ENCODE measurements around the gene FBXO21.

Gene FBXO21

DNA sequence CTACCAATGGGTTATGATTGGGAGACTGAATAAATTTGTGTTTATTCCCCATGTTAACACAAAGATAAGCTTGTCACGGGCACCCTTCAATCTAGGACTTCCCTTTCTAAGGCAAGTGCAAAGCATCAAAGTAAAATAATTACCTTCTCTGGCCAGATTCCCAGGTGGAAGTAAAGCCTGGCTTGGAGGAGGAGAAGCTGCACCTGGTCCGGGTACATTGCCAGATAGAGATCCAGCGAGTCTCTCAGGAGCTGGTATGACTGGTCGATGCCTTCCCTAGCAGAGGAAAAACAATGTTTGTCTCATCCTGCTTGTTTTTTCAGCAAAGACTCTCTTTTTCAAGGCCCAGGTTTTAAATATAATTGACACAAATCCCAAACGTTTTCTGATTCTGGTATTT is 24.9 kb downstream of the FBXO21 start:
- DNase-seq (ENCODE audit: low read depth in 2 of 2), result no peak

DNA sequence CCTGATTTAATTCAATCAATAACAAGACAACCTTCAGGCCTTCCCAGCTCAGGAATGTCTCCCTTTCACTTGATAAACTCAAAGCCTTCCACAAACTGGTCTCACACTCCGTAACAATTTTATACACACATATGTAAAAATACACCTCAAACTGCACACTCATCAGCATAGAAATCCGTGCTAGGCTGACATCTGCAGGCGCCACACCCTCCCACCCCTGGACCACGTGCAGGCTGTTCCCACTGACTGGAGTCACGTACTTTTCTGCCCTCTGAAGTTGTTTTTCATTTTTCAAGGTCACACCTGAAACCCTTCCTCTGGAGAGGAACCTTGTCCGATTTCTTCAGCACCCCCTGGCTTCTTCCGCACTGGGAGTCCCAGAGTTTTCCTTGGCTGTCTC is 27.6 kb downstream of the FBXO21 start:
- no peak for DNase-seq (ENCODE audit: low read depth in 2 of 2)

DNA sequence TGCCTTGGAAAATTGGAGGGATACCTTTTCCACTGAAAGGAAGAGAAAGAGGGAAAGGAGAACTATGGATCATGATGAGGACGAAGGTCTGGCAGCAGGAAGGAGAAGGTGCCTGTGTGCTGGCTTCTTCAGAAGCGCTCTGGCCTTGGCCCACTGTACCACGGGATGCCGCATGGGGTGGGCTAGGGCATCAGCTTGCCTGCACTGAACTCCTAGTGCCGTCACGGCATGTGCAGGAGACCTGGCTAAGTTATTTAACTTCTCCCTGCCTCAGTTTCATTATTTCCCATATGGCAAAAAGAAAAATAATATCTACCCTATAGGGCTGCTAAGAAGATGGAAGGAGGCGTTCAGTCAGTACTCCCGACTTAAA is 28.1 kb downstream of the FBXO21 start:
- DNase-seq (ENCODE audit: low read depth in 2 of 2), result no peak

DNA sequence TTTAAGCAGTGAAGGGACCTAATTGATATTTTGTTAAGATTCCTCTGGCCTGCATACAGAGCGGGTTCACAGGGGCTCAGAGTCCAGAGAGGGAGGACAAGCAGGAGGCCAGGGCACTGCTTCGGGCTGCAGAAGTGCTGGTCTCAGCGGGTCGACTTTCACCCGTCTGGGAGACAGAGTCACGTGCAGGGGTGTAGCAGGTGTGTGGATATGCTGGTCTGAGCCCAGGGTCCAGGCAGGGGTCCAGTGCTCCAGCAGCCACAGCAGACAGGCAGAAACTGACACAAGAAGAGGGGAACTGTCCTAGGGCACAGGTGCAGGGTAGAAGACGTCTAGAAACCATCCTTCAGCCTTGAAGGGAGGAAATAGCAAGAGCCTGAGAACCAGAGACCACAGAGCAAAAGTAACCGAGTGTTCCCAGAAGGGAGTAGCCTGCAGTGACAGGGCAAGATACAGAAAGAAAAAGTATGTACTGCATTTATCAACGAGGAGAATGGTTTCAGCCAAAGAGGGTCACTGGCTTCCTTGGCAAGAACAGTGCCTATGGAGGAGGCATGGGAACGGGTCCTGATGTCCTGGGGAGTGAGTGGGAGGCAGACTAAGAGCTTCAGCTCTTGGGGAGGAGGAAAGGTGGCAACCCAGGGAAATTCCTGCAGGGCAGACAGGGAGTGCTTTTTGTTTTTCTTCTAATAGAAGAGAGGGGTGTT is 28.7 kb downstream of the FBXO21 start:
- DNase-seq (ENCODE audit: low read depth in 2 of 2), result no peak

DNA sequence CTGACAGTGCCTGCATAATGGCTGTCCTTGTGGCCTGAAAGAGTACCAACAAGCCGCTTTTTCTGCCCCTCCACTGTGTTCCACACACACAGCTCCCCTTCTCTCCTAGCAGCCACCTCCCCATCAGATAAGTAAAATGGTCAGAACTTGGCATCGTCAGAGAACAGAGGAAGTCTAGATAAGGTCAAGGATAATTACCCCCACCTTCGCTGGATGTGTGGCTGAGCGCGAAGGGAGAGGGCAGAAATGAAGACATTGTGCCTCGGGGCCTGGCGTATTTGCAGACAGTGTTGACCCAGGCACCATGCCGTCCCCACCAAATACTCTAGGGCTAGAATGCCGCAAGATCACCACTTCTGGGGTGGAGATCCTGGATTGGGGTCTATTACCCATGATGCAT is 30.6 kb downstream of the FBXO21 start:
- DNase-seq (ENCODE audit: low read depth in 2 of 2), result no peak

DNA sequence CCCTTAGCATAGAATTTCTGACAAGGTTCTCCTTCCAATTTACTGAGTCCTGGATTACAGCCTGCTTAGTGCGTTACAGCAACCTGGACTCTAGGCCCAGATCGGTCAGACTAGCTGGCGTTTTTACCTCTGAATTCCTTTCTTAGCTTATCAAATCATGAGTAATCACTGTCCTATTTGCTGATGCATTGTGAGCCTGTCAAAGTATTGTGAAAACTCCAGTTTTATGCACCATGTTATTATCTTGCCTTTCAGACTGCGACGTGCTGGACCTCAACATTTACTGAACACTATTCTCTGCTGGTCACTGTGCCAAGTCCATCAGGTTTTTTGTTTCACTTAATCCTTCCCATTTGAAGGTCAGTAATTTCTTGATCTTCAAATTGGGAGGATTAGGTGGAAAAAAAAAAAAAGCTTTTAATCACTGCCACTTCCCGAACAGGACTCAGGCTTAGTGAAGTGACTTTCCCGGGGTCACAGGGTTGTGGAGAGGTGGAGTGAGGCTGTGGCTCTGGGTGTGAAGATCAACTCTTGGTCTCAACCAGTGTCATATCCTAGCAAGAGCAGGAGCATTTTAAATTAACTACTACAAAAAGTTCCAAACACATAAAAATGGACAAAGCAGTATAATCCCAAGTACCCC is 31.2 kb downstream of the FBXO21 start:
- no peak for DNase-seq (ENCODE audit: low read depth in 2 of 2)

DNA sequence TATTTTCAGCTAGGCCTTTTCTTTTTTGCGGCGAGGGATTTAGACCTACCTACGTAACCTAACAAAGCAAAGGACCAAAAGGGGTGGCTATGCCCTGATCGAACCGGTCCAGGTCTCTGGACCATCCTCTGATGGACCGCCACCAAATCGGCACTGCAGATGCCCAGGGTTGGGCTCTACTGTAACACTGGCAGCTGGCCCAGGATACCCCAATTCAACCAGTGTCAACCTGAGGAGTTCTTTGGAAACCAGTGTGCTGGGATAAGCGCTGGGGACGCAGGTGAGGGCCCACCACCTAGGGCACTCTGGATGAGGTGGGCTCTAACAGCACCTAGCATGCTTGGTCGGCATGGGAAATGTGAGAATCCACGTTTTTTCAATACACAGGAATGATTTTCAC is 32.2 kb downstream of the FBXO21 start:
- DNase-seq (ENCODE audit: low read depth in 2 of 2), result no peak

DNA sequence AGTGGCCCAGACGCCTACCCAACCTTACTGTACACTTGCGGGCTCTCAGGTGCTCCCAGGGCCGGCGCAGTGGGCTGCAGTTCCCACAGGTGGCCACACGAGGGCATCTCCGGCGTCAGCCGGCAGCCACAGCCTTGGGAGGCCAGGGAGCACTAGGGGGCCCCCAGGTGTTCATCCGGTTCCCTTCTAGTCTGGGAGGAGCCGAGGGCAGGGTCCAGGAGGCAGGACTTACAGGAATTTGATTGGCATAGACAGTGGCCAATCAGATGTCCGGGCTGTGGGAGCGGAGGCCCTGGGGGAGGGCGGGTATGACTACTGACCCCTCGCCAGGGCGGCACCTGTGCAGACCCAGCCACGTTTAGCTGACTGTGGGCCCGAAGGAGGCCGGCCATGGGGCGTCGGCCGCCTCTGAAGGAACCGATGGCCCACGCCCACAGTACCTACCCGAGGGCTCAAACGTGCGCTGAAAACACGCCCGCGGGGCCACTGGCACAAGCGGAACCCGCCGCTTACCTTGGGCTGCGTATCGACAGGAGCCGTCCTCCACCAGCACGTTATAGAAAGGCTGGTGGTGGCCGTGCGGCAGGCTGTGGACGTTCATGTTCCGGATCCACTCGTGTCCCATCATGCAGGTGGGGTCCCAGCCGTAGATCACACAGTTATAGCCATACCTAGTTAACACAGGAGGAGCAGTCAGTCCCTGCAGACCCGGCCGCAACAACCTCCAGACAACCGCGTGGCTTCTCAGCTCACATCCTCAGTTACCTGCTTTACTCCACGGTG is 34.8 kb downstream of the FBXO21 start:
- peak; percentile 36 to 50 for DNase-seq (ENCODE audit: low read depth in 2 of 2)

DNA sequence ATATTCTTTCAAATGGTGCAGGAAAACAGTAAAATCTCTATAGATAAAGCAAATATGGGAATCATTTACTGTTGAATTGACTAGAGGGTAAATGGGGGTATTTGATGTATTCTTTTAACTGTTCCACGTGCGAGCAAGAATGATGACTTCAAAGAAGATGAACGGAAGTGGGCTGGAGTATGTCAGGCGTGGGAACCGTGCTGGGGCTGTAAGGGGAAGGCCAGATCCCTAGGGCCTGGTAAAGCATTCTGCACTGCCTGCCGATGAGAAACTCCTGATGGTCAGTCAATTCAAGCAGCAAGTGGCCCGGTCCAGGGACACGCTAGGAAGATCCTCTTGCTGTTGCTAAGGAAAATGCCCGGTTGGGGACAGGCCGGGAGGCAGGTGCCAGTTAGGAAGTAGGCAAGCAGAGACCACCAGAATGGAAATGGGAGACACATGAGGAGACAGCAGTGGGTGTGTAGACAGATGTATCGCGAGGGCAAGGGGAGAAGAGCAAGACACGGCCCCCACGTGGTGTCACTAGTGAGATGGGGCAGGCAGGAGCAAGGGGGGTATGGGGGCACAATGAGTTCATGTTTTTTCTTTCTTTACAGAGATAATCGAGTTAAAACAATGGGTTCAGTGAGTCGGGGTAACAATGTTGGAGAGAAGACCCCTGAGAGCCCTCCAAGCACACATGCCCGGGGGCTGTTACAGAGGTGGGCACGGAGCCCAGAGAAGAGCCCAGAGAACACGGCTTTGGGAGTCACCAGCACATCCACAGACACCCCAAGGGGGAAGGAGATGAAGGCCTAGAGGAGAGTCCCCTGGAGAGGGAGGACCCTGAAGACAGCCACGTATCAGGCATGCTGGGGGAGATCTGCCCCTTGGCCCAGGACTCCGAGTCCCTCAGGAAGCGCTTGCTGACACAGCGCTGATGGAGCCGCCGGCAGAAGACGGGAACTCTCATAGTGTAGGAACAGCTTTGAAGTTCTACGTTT is 37.2 kb downstream of the FBXO21 start:
- no peak for DNase-seq (ENCODE audit: low read depth in 2 of 2)

DNA sequence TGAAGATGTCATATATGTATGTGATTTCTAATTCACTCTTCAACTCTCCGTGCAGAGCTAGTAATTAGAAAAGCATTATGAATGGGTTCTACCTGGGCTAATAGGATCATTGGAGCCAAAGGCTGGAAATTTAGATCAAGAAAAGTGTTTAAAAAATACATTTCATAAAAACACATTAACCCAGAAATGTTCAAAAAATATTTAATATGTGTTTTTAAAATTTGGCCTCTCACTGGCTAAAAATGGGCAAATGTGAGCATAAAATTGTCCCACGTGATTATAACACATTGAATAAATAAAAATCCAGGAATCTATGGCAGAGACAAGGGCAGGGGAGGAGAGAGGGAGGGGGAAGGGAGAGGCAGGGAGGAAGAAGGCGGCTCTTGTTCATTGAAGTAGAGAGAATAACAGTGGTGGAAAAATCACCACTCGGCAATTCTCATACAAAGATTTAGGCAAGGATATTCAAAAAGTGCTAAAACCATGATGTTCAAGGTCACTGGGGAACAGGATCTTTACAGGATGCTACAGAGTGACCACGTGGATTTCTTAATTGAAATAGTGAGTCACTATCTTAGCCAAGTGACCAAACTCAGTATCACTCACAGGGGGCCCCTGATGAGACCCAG is 38.8 kb downstream of the FBXO21 start:
- no peak for DNase-seq (ENCODE audit: low read depth in 2 of 2)

DNA sequence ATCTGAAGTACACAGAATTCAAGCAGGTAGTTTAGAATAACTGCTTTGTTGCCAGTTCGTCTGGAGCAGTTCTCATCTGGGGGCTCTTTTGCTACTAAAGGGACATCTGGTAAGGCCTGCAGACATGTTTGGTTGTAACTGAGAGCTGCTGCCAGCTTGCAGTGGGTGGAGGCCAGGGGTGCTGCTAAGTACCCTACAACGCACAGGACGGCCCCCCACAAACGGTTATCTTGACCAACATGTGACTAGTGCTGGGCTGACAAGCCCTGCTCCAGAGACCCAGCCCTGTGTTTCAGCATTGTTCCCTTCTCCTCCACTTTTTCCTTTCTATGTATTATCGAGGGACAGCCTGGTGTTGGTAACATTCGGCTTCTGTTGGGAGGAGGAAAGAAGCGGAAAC is 40.8 kb downstream of the FBXO21 start:
- DNase-seq (ENCODE audit: low read depth in 2 of 2), result no peak

DNA sequence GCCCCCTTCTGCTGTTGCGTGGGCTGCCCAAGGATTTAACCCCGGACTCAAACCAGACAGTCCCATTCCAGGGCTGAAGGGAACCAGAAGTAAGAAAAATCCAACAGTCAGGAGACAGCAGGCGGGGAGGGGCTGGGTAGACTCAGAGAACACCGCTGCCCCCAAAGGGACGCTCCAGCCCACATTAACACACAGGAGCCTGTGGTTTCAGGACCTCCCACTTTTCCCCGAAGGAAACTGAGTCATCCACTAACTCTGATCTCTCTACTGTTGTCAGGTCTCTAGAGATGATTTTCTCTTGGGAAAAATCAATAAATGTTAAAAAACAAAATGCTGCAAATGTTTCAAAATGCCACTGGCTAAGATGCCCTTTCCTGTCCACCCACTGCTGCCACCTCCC is 41.6 kb downstream of the FBXO21 start:
- DNase-seq (ENCODE audit: low read depth in 2 of 2), result no peak

DNA sequence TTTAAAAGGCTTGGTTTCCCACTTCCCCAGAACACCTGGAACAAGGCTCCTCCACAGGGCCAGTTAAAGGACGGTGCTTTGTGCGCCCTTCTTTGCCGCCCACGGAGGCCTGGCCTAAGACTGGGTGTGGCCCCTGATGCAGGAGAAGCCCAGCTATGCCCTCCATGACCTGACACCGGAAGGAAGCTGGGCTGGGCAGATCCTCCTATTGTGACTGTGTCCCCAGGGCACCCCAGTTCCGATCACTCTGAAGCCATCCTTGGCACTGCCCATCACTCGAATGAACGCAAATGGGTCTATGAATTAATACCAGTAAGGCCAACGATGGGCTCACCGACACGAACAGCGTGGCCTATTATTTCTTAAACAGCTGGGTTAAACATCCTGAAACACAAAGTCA is 42.6 kb downstream of the FBXO21 start:
- DNase-seq (ENCODE audit: low read depth in 2 of 2), result no peak

DNA sequence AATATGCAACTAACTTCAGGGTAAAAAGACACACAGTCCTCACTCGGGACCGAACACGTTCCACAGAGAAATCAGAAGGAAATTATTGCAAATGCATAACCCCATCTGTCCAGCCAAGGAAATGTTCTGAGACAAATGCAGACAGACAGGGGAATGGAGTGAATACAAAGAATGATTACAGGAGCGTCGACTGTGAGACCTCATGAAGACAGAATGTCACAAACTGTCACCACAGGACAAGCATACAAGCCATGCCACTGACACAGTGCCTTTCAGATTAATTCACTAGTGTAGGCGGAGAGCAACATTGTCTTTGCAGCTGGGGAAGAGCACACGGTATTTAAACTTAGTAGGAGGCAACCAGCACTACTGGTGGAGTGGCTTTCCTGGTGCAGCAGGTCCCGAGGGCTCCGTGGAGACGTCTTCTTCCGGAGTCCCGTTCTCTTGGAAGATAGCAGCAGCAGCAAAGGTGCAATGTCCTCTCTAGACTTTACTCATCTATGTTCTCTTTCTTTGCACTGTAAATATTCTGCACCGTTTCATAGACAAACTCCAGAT is 44.6 kb downstream of the FBXO21 start:
- DNase-seq (ENCODE audit: low read depth in 2 of 2), result no peak

DNA sequence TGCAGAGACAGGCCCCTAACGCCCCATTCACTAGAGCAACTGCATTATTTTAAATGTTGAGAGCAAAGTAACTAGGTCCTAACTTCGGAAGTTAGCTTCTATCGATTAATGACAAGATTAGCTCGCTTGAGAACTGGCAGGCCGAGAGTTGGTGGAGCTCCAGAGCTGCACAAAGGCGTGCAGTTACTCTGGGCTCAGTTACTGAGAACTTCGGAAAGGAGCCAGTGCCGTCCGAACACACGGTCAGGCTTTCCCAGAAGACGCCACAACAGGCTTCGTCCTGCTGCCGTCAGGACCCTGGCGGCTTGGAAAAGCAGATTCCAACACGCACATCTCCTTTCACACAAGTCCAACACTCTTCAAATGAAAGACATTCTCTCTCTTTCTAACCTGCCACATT is 45.7 kb downstream of the FBXO21 start:
- DNase-seq (ENCODE audit: low read depth in 2 of 2), result no peak

DNA sequence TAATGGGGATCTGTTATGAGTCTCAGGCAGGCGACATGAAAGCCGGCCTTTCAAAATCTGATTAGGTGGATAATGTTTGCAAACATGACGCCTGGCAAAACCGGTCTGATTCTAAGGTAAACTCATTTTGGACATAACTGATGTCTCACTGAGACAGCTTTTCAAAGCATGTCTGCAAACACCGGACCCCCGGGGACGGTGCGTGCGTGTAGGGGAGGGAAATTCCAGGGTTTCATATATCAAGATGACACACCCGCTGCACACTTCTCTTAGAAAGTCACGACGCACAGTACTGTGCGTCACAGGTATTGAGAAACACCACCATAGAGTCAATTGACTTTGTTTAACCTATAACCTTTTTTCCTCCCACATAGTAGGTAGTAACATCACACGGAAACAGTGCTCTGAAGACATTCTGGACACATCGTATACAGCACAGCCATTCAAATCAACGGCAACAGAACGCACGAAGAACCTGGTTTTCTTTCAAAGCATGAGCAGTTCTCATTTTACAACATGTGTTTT is 47.2 kb downstream of the FBXO21 start:
- no peak for DNase-seq (ENCODE audit: low read depth in 2 of 2)

DNA sequence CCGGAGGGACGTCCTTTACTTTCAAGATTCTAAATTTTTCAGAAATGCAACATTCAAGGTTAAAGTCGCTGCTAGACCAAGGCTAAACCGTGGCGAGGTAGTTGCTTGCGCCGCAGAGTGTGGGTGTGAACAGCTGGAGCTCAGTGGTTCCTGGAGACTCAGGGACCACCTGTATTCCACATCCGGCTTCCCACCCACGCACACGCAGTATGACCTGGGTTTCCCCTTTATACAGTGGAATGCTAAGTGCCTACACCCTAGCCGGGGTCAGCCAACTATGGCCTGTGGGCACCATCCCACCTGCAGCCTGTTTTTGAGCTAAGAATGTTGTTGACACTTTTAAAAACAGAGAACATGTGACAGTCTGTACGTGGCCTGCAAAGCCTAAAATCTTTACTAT is 48.2 kb downstream of the FBXO21 start:
- DNase-seq (ENCODE audit: low read depth in 2 of 2), result no peak

DNA sequence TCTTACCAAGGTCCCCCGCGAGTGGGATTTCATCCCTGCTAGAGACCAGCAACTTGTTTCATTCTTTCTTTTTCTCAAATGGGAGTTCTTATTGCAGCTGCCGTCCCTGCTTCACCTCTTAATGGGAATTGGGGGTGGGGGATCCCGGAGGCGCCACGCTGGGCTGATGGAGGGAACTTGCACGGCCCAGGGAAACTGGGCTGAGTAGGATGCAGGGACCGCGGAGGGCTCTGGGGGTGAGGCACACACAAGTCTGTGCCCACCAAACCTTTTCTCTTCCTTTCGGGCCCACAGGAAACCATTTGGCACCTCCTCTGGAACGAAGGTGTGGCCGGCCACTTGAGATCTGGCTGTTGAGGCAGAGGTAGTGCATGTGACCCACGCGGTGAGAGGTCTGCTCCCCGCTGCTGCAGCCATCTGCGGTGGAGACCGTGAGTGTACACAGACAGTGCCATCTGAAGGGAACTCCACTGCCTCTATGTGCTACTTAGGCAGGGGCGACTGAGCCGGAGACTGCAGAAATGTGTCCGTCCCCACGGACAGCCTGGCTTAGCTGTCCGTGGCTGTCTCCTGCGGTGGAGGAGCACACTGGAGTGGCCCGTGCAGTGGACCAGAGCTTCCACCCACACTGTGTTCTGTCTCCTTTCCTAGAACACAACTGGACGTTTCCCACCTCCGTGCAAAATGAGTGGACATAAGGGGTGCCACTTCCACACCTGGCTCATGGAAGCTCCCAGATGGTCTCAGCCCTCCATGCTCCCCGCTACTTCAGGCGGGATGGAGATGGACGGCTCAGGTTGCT is 49.0 kb downstream of the FBXO21 start:
- DNase-seq (ENCODE audit: low read depth in 2 of 2), result no peak

DNA sequence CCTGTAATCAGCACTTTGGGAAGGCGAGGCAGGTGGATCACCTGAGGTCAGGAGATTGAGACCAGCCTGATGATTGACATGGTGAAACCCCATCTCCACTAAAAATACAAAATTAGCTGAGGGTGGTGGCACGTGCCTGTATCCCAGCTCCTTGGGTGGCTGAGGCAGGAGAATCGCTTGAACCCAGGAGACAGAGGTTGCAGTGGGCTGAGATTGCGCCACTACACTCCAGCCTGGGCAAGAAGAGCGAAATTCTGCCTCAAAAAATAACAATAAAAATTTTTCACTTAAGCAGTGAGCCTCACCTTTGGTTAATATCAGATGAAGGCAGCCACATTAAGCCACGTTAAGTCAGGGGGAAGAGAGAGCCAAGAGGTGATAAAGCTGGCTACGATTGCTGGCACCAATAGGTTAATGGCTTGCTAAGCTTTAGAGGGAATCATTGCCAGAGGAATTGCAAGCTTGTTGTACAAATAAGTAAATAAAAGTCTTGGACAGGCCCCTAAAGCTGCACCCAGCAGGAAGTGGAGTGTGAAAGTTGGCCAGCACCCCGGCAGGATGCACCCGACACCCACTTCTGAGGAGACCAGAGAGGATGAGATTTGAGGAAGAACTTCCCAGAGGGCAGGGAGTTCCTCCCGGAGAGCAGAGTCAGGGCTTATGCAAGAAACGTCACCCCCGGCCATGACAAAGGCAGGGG is 49.7 kb downstream of the FBXO21 start:
- DNase-seq (ENCODE audit: low read depth in 2 of 2), result no peak
